Parathyroid adenoma (tissue), 2 donors: ENCODE measurements around the gene ERN1.
A peak's percentile ranks its signal among the peaks of the same experiment; 100 is the strongest.

Experiments
- H2AFZ ChIP-seq: fragments of 300-600 bp; sonication (generic); one replicate; pipeline ENCODE4 v1.7.0; 2017; ENCODE audit warnings: antibody characterized with exemption, mild to moderate bottlenecking
- H3K27ac ChIP-seq: fragments of 300-600 bp; sonication (generic); one replicate; pipeline ENCODE4 v1.7.0; 2017
- H3K27me3 ChIP-seq: fragments of 300-600 bp; sonication (generic); one replicate; pipeline ENCODE4 v1.7.0; 2017; ENCODE audit warnings: low read length; ENCODE audit not compliant: control insufficient read depth, insufficient read depth
- H3K36me3 ChIP-seq: fragments of 300-600 bp; sonication (generic); one replicate; pipeline ENCODE4 v1.7.0; 2017; ENCODE audit warnings: low read length; ENCODE audit not compliant: control insufficient read depth, insufficient read depth
- H3K4me1 ChIP-seq: fragments of 300-600 bp; sonication (generic); one replicate; pipeline ENCODE4 v1.7.0; 2017; ENCODE audit warnings: control low read depth
- H3K4me2 ChIP-seq: fragments of 300-600 bp; sonication (generic); one replicate; pipeline ENCODE4 v1.7.0; 2017; ENCODE audit warnings: low read length
- H3K4me3 ChIP-seq: fragments of 300-600 bp; sonication (generic); one replicate; pipeline ENCODE4 v1.7.0; 2017; ENCODE audit warnings: low read depth, low read length
- H3K79me2 ChIP-seq: fragments of 300-600 bp; sonication (generic); one replicate; pipeline ENCODE4 v1.7.0; 2017; ENCODE audit warnings: control low read depth
- H3K9ac ChIP-seq: fragments of 300-600 bp; sonication (generic); one replicate; pipeline ENCODE4 v1.7.0; 2017; ENCODE audit warnings: mild to moderate bottlenecking
- H3K9me3 ChIP-seq: fragments of 300-600 bp; sonication (generic); one replicate; pipeline ENCODE4 v1.7.0; 2017; ENCODE audit warnings: low read length; ENCODE audit not compliant: control insufficient read depth
- CTCF ChIP-seq: fragments of 300-600 bp; sonication (generic); IDR thresholded peaks from one replicate; pipeline ENCODE4 v1.7.0; 2017; ENCODE audit warnings: antibody characterized with exemption, mild to moderate bottlenecking
- donor health status: primary hyperparathyroidism.

Gene ERN1

DNA sequence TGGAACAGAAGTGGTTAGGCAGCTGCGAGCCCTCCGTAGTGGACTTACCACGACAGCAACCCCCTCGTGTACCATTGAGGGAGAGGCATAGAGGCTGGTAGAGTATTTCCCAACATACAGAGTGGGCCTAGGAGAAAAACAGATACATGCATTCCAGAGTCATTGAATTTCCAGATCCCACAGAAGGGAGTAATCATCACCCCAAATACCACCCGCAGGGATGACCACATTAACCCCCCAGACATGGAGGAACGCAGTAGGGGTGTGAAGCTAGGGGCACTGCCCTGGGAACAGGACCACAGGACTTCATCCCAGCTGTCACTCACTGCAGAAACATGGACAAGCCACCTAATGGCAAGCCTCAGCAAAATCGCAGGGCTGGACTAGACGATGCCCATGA is 64.8 kb downstream of the ERN1 start:
- TF ChIP-seq CTCF = no peak
- Histone ChIP-seq H3K9me3 (no peaks in the 10 kb centered on the region), H3K36me3 (no peaks in the 10 kb centered on the region), H3K4me1 (no peaks in the 10 kb centered on the region), H3K4me2 (no peak overlapping the region), H2AFZ (no peak overlapping the region), H3K9ac (no peak overlapping the region), H3K4me3 (no peak overlapping the region), H3K79me2 (no peaks in the 10 kb centered on the region), H3K27me3 (no peaks in the 10 kb centered on the region), H3K27ac (no peak overlapping the region)

DNA sequence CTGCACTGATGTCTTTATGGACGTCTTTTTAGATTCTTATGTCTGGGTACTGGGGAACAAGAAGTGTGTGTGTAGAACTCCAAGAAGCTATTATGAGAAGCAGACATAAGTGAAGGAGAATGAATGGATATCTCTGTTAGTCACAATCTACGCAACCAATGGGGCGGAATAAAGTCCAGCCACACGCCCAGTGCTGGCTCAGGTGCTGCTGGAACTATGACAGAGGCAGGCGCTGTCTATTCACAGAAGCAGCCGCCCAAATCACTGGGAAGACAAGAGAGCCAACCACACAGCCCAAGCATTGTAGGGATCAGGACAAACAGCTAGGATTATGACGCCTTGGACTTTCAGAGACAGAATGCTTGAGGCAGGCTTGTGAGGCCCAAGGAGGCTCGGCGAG is 65.6 kb downstream of the ERN1 start:
- no peak overlapping the region for H3K27ac ChIP-seq
- H3K27me3 ChIP-seq = no peaks in the 10 kb centered on the region
- no peaks in the 10 kb centered on the region for H3K9me3 ChIP-seq
- H2AFZ ChIP-seq = no peak overlapping the region
- no peak overlapping the region for H3K4me2 ChIP-seq
- no peak overlapping the region for H3K9ac ChIP-seq
- TF ChIP-seq CTCF = no peak
- H3K4me1 ChIP-seq = no peaks in the 10 kb centered on the region
- H3K4me3 ChIP-seq = no peak overlapping the region
- H3K79me2 ChIP-seq = no peaks in the 10 kb centered on the region
- no peaks in the 10 kb centered on the region for H3K36me3 ChIP-seq

DNA sequence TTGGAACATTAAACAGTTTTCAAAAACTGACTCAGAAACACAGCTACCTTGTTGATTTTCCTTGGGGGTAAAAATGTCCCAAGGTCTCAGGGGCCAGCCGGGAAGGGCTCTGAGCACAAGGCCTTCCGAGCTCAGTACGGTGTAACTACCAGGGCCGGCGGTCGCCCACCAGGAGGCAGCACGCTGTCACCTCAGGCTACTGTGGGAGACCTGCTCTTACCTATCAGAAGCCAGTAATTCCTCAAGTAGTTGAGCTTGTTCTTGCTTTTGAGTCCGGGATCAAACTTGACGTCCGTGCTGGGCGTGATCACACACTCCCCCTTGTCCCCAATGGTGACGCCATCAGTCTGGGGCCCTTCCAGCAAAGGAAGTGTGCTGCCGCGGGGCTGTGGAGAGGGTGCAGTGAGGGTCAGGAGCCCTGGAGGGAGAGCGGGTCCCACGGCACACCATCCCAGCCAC is 66.1 kb downstream of the ERN1 start:
- Histone ChIP-seq H3K4me1 (no peaks in the 10 kb centered on the region), H3K4me2 (no peak overlapping the region), H3K36me3 (no peaks in the 10 kb centered on the region), H2AFZ (no peak overlapping the region), H3K9me3 (no peaks in the 10 kb centered on the region), H3K27me3 (no peaks in the 10 kb centered on the region), H3K4me3 (no peak overlapping the region), H3K27ac (no peak overlapping the region), H3K79me2 (no peaks in the 10 kb centered on the region), H3K9ac (no peak overlapping the region)
- peak; percentile 66 for TF ChIP-seq CTCF

GRCh38 chr17:64063088-64063487 is 66.9 kb downstream of the ERN1 start:
- no peak for TF ChIP-seq CTCF
- Histone ChIP-seq H3K27ac (no peak overlapping the region), H2AFZ (no peak overlapping the region), H3K4me3 (no peak overlapping the region), H3K36me3 (no peaks in the 10 kb centered on the region), H3K4me2 (no peak overlapping the region), H3K9me3 (no peaks in the 10 kb centered on the region), H3K79me2 (no peaks in the 10 kb centered on the region), H3K27me3 (no peaks in the 10 kb centered on the region), H3K4me1 (no peaks in the 10 kb centered on the region), H3K9ac (no peak overlapping the region)

DNA sequence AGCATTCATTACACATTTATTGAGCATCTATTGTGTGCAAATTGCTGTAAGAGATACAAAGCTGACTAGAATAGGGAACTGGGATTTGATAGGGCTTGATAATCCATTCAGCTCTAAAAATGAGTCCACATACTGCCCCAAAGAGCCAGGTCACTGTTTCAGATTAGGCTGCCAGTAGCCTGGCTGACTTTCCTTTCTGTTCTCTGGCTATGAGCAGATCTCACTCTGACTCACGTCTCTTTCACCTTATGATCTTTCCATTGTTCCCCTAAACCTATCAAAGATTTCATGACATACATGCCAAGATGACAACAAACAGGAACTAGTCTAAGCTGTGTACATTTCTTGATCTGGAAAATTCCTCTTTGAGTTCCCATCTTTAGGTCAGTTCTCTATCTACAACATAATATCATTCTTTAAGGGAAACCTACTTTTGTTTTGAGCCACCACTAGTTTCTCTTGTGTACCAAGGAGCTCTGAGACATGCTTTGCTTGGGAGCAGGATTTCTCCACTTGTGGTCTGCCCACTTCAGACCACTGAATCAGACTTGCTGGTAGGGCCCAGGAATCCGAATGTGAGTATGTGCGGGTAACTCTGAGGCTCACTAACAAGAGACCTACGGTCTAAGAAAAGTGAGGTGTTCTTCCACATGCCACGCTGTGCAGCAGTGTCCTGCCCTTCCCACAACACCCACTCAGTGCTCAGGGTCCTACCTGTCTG is 68.6 kb downstream of the ERN1 start:
- no peak for TF ChIP-seq CTCF
- no peaks in the 10 kb centered on the region for H3K9me3 ChIP-seq
- H3K79me2 ChIP-seq = no peaks in the 10 kb centered on the region
- H3K27ac ChIP-seq = no peak overlapping the region
- no peak overlapping the region for H3K4me2 ChIP-seq
- no peak overlapping the region for H3K4me3 ChIP-seq
- H2AFZ ChIP-seq = no peak overlapping the region
- no peak overlapping the region for H3K9ac ChIP-seq
- no peaks in the 10 kb centered on the region for H3K27me3 ChIP-seq
- H3K4me1 ChIP-seq = no peaks in the 10 kb centered on the region
- no peaks in the 10 kb centered on the region for H3K36me3 ChIP-seq
